ENCODE data around the gene AOAH.

DNA sequence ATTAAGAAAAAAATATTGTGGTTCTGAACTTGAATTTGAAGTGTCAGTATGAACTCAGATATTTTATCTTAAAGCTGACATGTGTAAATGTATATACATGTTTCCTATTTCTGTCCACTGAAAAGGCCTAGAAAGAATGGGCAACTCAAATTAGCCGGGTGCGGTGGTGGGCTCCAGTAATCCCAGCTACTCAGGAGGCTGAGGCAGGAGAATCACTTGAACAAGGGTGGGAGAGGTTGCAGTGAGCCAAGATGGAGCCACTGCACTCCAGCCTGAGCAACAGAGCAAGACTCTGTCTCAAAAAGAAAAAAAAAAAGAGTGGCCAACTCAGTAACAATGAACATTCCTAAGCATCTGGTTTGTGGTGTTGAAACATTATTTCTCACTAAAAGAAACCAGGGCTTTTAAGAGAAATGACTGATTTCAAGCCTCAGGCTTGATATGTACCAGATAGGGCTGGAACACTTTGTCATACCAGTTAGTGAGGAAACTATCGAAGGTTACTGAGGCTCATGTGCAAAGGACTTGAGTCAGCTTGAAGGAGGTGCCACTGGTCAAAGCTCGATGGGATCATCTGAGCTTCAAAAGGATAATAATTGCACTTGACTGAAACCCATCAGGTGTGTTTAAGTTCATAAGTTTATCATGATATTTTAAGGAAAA lies 40.5 kb downstream of the AOAH start:
- TF ChIP-seq, protein P1, sequence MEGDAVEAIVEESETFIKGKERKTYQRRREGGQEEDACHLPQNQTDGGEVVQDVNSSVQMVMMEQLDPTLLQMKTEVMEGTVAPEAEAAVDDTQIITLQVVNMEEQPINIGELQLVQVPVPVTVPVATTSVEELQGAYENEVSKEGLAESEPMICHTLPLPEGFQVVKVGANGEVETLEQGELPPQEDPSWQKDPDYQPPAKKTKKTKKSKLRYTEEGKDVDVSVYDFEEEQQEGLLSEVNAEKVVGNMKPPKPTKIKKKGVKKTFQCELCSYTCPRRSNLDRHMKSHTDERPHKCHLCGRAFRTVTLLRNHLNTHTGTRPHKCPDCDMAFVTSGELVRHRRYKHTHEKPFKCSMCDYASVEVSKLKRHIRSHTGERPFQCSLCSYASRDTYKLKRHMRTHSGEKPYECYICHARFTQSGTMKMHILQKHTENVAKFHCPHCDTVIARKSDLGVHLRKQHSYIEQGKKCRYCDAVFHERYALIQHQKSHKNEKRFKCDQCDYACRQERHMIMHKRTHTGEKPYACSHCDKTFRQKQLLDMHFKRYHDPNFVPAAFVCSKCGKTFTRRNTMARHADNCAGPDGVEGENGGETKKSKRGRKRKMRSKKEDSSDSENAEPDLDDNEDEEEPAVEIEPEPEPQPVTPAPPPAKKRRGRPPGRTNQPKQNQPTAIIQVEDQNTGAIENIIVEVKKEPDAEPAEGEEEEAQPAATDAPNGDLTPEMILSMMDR (conservative IDR thresholded peaks at IDR 0.05; ENCODE audit: low read length), result no peak
- no peak for TF ChIP-seq EZH2phosphoT487 (IDR thresholded peaks at IDR 0.05; ENCODE audit: borderline replicate concordance)

Measured in Loucy (cell line).